Mesodermal cell (in vitro differentiated cells): ENCODE measurements around the gene SLC36A4.

Experiments
- H3K27ac ChIP-seq: 2 replicates; pipeline ENCODE4 v1.7.0; 2013; ENCODE audit warnings: mild to moderate bottlenecking, low read depth, low read length, moderate library complexity; ENCODE audit not compliant: severe bottlenecking
- H3K36me3 ChIP-seq: 2 replicates; pipeline ENCODE4 v1.7.1; 2013; ENCODE audit warnings: mild to moderate bottlenecking, low read length, moderate library complexity; ENCODE audit not compliant: control insufficient read depth, insufficient read depth
- H3K4me1 ChIP-seq: one replicate; pipeline ENCODE4 v1.7.1; 2013; ENCODE audit warnings: mild to moderate bottlenecking, low read length; ENCODE audit not compliant: insufficient read depth, control insufficient read depth, poor library complexity, severe bottlenecking
- H3K4me3 ChIP-seq: 2 replicates; pipeline ENCODE4 v1.7.0; 2013; ENCODE audit warnings: low read length, control low read depth, mild to moderate bottlenecking; ENCODE audit not compliant: insufficient read depth, poor library complexity, severe bottlenecking; ENCODE audit errors: extremely low read depth
- H3K9me3 ChIP-seq: 2 replicates; pipeline ENCODE4 v1.7.1; 2013; ENCODE audit warnings: mild to moderate bottlenecking, low read length, moderate library complexity; ENCODE audit not compliant: control insufficient read depth
- WGBS, 2 experiments: methylation state at CpG; one replicate each; pipeline ENCODE4 v1.1.5; 2013; ENCODE audit warnings: missing lambda C conversion rate in 2 of 2; ENCODE audit not compliant: insufficient coverage in 2 of 2; 5-methylcytosine and 5-hydroxymethylcytosine counted together

The SLC36A4 gene

GRCh38 chr11:93160808-93161207 is 37.0 kb downstream of the SLC36A4 start:
- H3K4me1 ChIP-seq: no peaks in the 10 kb centered on the region
- H3K36me3 ChIP-seq: peaks cover 47% of the 10 kb centered on the region
- H3K4me3 ChIP-seq: no peak overlapping the region
- no peak overlapping the region for H3K27ac ChIP-seq
- H3K9me3 ChIP-seq: no peaks in the 10 kb centered on the region
- WGBS, 2 experiments: no CpG with 5 or more reads among the region's 1 CpG

GRCh38 chr11:93160156-93160555 is 37.6 kb downstream of the SLC36A4 start:
- Histone ChIP-seq H3K27ac (no peak overlapping the region), H3K36me3 (peaks cover 46% of the 10 kb centered on the region), H3K9me3 (no peaks in the 10 kb centered on the region), H3K4me3 (no peak overlapping the region), H3K4me1 (no peaks in the 10 kb centered on the region)

- no peaks in the 10 kb centered on the region for H3K4me1 ChIP-seq
- H3K9me3 ChIP-seq: no peaks in the 10 kb centered on the region
- H3K27ac ChIP-seq: no peak overlapping the region
- peaks cover 46% of the 10 kb centered on the region for H3K36me3 ChIP-seq
- WGBS, 2 experiments: no CpG with 5 or more reads among the region's 2 CpGs
- no peak overlapping the region for H3K4me3 ChIP-seq
Measured at GRCh38 chr11:93159721-93160120, 38.1 kb downstream of the SLC36A4 start.

GRCh38 chr11:93155738-93156137 is 42.1 kb downstream of the SLC36A4 start:
- H3K27ac ChIP-seq: no peak overlapping the region
- H3K4me3 ChIP-seq: no peak overlapping the region
- H3K36me3 ChIP-seq: peaks cover 33% of the 10 kb centered on the region
- H3K4me1 ChIP-seq: no peaks in the 10 kb centered on the region
- H3K9me3 ChIP-seq: no peaks in the 10 kb centered on the region
- WGBS, 2 experiments: 80% methylated on average over 1 of the region's 3 CpGs; no CpG with 5 or more reads in 1 of the 2 experiments

GRCh38 chr11:93145390-93145915 is 52.3 kb downstream of the SLC36A4 start:
- Histone ChIP-seq H3K27ac (no peak overlapping the region), H3K36me3 (peaks cover 10% of the 10 kb centered on the region), H3K4me1 (no peaks in the 10 kb centered on the region), H3K4me3 (no peak overlapping the region), H3K9me3 (no peaks in the 10 kb centered on the region)
- WGBS, 2 experiments: 88 to 92% methylated on average over 2 to 4 of the region's 6 CpGs

- Histone ChIP-seq H3K4me1 (no peaks in the 10 kb centered on the region), H3K4me3 (no peak overlapping the region), H3K9me3 (no peaks in the 10 kb centered on the region), H3K36me3 (peaks cover 10% of the 10 kb centered on the region), H3K27ac (no peak overlapping the region)
Measured at GRCh38 chr11:93143800-93144199, 54.0 kb downstream of the SLC36A4 start.

GRCh38 chr11:93143186-93143585 is 54.6 kb downstream of the SLC36A4 start:
- H3K9me3 ChIP-seq: no peaks in the 10 kb centered on the region
- H3K27ac ChIP-seq: no peak overlapping the region
- H3K4me1 ChIP-seq: no peaks in the 10 kb centered on the region
- no peak overlapping the region for H3K4me3 ChIP-seq
- H3K36me3 ChIP-seq: peaks cover 10% of the 10 kb centered on the region

GRCh38 chr11:93133488-93134109 is 64.2 kb downstream of the SLC36A4 start:
- H3K4me1 ChIP-seq: peaks cover 3% of the 10 kb centered on the region
- H3K36me3 ChIP-seq: no peaks in the 10 kb centered on the region
- H3K27ac ChIP-seq: no peak overlapping the region
- no peaks in the 10 kb centered on the region for H3K9me3 ChIP-seq
- 90 to 100% methylated on average over 1 to 2 of the region's 4 CpGs for WGBS, 2 experiments
- H3K4me3 ChIP-seq: no peak overlapping the region

GRCh38 chr11:93132836-93133235 is 65.0 kb downstream of the SLC36A4 start:
- Histone ChIP-seq H3K27ac (no peak overlapping the region), H3K4me1 (peaks cover 3% of the 10 kb centered on the region), H3K36me3 (no peaks in the 10 kb centered on the region), H3K9me3 (no peaks in the 10 kb centered on the region), H3K4me3 (no peak overlapping the region)
- 100% methylated on average over 1 of the region's 1 CpG; no CpG with 5 or more reads in 1 of the 2 experiments for WGBS, 2 experiments

- H3K4me3 ChIP-seq: no peak overlapping the region
Measured at GRCh38 chr11:93131709-93132108, 66.1 kb downstream of the SLC36A4 start.

GRCh38 chr11:93128574-93128973 is 69.2 kb downstream of the SLC36A4 start:
- 85 to 88% methylated on average over 3 of the region's 3 CpGs for WGBS, 2 experiments
- H3K36me3 ChIP-seq: no peaks in the 10 kb centered on the region
- peaks cover 3% of the 10 kb centered on the region for H3K4me1 ChIP-seq
- no peaks in the 10 kb centered on the region for H3K9me3 ChIP-seq
- H3K27ac ChIP-seq: no peak overlapping the region
- no peak overlapping the region for H3K4me3 ChIP-seq

More at GRCh38 chr11:93131709-93132108, 66.1 kb downstream of the SLC36A4 start:
- Histone ChIP-seq H3K4me1 (peaks cover 3% of the 10 kb centered on the region), H3K36me3 (no peaks in the 10 kb centered on the region), H3K9me3 (no peaks in the 10 kb centered on the region), H3K27ac (no peak overlapping the region)
- 75% methylated on average over 2 of the region's 2 CpGs; no CpG with 5 or more reads in 1 of the 2 experiments for WGBS, 2 experiments
